AG10803 (cell line): ENCODE data around the gene SEMA6D.

Source experiments
- DNase-seq: peaks from one replicate; pipeline ENCODE4 v3.0.0; 2010; ENCODE audit warnings: low read depth
- H3K4me3 ChIP-seq: 2 replicates; pipeline ENCODE4 v1.5.1; 2011; ENCODE audit warnings: mild to moderate bottlenecking, low read length, control low read depth
- CTCF ChIP-seq: conservative IDR thresholded peaks from 2 replicates; pipeline ENCODE4 v1.5.1; 2011; ENCODE audit warnings: mild to moderate bottlenecking, low read length, control low read depth, inconsistent platforms

Gene SEMA6D

DNA sequence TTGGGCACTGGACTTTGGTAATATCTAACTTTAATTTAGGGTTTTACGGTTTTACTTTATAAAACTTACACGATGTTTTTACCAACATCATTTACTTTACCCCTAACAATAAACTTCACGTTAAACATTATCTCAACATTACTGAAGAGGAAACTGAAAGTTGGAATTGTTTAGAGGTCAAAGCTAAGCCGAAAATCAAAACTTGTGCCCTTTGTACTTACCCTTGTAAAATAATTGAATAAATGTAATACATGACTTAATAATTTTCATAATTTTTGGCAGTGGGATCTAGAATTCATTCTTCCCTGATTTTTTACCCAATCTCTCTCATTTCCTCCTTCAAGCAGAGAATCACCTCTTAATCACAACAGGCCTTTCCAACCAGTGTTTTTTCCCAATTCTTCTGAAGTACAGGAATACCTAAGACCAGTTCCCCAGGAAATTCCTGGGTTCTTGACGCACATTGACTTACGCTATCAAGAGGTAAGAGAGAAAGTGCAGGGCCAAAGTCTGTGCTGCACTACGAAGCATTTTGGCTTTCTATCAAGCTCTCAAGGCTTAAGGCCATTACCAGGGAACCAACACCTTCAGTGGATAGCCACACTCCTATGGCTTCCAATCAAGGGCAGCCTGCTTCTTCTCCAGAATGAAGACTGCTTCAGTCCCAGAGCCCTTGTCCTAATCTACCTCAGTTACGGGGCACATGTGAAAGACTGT, 11.9 kb upstream of the SEMA6D start:
- TF ChIP-seq CTCF, result no peak
- H3K4me3 ChIP-seq, result no peak overlapping the region
- no peak for DNase-seq

GRCh38 chr15:47707391-47707790, 9.9 kb upstream of the SEMA6D start:
- no peak for DNase-seq
- no peak for TF ChIP-seq CTCF
- no peak overlapping the region for H3K4me3 ChIP-seq

DNA sequence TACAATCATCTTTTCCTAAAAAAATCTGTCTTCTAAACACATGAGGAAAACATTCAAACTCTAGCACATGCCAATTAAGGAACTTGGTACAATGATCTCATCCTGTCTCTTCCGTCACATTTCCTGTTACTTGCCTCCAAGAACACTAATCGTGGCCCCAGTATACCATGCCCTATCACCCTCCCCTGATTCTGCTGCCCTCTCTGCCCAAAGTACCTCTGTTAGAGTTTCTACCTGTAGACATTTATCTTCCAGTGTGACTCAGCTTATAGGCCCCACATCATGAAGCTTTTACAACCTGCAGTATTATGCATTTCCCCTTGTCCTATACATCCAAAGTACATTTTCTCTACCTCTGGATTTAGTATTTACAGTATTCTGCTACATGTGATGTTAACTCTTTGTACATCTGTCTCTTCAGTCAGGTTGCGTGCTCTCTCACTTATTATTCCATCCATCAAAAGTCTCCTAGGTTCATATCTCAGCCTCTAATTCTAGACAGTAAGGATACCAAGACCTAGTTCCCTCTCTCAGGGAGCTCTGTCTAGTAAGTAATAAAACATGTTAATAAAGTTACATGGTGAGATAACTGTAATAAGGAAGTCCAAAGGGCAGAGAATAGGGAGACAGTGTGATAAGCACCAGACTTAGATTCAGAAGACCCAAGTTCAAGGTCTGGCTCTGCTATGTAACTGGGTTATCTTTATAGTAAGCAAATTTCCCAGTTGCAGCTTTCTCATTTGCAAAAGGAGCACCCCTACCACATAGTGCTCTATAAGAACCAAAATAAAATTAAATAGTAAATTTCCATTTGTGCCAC, 8.9 kb upstream of the SEMA6D start:
- DNase-seq, result no peak
- no peak overlapping the region for H3K4me3 ChIP-seq
- TF ChIP-seq CTCF, result no peak

- TF ChIP-seq CTCF, result peak; percentile 75
- DNase-seq, result peak; percentile 6
- no peak overlapping the region for H3K4me3 ChIP-seq
Measured at GRCh38 chr15:47711655-47712054, 5.7 kb upstream of the SEMA6D start.

DNA sequence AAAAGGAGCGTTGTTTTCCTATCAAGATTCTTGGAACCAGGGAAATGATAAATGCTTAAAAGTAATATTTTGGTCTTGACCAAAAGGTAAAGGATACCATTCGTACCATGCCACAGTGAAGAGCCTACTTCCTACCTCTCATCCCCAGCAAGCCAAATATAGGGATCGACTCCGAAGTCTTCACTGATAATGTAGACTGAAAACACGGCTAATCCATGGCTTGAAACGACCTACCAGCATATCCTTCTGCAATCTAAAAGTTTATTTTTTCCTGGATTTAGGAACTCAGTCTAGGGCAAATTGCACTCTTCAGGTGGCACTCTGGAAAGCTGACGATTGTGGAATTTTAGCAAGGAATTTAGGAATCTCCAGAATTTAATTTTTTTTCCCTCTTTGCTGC, 1.9 kb upstream of the SEMA6D start:
- no peak for DNase-seq
- H3K4me3 ChIP-seq, result no peak overlapping the region
- TF ChIP-seq CTCF, result no peak

GRCh38 chr15:47715856-47716445, 1.4 kb upstream of the SEMA6D start:
- no peak for TF ChIP-seq CTCF
- no peak overlapping the region for H3K4me3 ChIP-seq

More at GRCh38 chr15:47715856-47716445, 1.4 kb upstream of the SEMA6D start:
- DNase-seq, result peak; percentile 10
